GM13977 (cell line): ENCODE measurements around the gene ITGBL1.

Experiments
- DNase-seq: peaks from one replicate; pipeline ENCODE4 v3.0.0; 2012; ENCODE audit warnings: low spot score
- in situ Hi-C: fragments of 300-500 bp; cut with MboI; formaldehyde crosslinking; loops from one replicate; pipeline ENCODE4 v1.12.0; 2022; ENCODE audit warnings: low sequenced_read_pairs, low pct_unique_long_range_greater_than_20kb, mixed read lengths, inconsistent platforms; ENCODE audit not compliant: unreplicated experiment
- TF ChIP-seq, protein P1 (sequence below): IDR thresholded peaks from 2 replicates; pipeline ENCODE4 v1.5.1; 2012; ENCODE audit warnings: mild to moderate bottlenecking, control low read depth; ENCODE audit not compliant: insufficient read depth; ENCODE audit errors: extremely low read depth, missing control alignments

Gene ITGBL1

DNA sequence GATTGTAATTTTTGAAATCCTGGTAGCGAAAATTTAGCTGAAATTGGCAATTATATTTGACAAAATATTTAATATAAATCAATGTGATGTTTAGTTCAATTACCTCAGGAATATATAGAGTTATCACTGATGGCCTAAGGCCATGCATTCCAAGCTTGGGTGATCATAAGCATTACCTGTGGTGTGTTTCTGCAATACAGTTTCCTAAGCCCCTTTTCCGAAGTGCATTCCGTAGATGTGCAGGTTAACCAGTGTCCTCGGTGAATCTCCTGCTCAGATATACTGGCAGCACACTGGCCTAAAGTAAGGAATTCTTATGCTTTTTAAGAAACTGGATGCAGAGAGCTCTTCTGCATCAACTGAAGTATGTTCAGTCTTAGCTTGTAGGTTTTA is 35.0 kb downstream of the ITGBL1 start:
- TF ChIP-seq, protein P1, sequence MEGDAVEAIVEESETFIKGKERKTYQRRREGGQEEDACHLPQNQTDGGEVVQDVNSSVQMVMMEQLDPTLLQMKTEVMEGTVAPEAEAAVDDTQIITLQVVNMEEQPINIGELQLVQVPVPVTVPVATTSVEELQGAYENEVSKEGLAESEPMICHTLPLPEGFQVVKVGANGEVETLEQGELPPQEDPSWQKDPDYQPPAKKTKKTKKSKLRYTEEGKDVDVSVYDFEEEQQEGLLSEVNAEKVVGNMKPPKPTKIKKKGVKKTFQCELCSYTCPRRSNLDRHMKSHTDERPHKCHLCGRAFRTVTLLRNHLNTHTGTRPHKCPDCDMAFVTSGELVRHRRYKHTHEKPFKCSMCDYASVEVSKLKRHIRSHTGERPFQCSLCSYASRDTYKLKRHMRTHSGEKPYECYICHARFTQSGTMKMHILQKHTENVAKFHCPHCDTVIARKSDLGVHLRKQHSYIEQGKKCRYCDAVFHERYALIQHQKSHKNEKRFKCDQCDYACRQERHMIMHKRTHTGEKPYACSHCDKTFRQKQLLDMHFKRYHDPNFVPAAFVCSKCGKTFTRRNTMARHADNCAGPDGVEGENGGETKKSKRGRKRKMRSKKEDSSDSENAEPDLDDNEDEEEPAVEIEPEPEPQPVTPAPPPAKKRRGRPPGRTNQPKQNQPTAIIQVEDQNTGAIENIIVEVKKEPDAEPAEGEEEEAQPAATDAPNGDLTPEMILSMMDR, result no peak
- DNase-seq, result no peak
- in situ Hi-C loops, result no loop called here

DNA sequence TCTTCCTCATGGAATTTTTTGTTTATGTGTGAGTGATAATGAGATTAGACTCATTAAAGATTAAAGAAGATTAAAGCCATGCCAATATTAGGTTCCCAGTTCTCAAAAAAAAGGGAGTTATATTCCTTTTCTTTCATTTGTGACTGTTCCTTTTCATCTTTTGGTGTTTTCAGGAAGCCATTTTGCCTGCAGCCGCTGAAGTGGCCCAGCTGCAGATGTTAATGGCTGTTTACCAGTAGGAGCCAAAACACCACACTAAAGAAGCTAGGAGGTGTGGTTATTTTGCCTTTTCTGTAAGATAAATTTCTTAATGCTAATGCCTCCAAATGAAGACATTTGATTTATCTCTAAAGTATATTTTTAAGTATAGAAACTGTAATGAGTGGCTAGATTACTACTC is 36.3 kb downstream of the ITGBL1 start:
- in situ Hi-C loops, result no loop called here
- DNase-seq, result no peak
- TF ChIP-seq, protein P1, result no peak

DNA sequence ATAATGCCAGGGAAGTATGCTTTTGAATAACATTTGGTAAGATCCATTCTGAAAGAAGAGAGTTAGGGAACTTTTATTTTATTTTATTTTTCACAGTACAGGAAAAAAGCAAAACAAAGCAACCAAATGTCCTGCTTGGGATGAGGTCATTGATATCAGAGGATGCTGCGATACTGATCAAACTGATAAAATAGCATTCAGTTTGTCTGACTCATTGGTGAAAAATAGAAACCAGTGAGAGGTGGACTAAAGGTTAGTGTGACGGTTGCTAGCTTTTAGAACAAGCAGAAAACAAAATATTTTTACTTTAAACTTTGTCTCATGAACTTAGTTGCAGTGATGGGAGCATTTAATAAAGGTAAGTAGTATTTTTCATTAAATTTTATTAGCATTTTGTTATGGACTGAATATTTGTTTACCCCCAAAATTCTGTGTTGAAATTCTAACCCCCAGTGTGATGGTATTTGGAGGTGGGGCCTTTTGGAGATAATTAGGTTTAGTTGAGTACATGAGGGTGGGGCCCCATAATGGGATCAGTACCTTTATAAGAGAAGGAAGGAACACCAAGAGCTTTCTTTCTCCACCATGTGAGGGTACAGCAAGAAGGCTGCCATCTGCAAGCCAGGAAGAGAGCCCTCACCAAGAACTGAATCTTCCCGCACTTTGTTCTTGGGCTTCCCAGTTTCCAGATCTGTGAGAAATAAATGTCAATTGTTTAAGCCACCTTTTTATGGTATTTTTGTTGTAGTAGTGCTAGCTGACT is 37.3 kb downstream of the ITGBL1 start:
- in situ Hi-C loops, result no loop called here
- TF ChIP-seq, protein P1, result no peak
- no peak for DNase-seq

DNA sequence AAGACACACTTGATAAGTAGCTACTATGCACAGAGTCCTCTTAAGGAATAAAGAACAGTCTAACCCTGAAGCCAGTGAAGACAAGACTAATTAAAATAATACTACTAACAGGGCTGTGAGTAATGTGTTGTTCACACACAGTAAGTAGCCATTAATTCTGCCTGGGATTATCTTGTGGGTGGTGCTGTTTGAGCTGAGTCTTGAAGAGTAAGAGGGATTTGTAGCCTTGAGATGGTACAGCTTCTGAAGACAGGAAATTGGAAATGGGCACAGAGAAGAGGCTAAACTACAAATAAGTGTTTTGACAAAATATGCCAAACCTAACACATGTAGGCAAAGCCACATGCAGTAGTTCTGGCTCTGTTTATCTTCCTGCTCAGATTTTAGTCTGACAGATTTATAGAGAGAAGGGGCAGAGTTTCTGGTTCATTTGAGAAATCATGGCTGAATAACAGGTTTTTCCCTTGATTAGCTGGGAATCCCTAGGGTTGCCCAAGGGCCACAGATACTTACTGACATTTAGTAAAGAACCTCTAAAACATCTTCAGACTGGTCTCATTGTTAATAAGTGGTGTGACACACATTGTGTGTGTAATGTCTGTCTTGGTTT is 38.0 kb downstream of the ITGBL1 start:
- TF ChIP-seq, protein P1, result no peak
- DNase-seq, result no peak
- in situ Hi-C loops, result no loop called here

DNA sequence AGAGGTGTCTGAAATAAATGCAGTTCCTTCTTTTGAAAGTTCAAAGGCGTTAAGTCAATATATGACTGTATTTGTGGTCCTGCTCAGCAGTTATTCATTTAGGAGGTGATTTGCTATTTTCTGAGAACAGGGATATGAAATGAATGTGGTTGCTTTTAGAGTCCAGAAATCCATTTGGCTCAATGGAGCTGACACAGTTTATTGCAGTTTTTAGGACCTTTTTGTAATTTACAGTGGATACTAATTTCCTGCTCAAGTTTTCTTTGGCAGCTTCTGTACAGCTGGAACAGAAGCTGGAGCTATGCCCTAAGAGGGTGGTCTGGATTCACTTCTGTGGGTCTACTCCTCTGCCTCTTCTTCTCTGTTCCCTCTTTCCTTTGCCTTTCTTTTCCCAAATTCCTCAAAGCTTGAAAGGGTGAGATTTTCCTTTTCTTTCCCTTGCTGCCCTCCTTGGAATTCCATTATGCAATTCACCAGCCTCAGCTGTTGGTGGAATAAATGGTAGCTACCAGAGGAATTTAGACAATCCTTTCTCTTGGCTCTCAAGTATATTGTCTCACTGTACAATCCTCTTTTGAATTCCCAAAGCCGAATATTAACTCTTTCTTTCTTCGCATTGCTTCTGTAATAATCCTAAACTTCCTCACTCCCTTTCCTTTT is 39.9 kb downstream of the ITGBL1 start:
- no peak for DNase-seq
- TF ChIP-seq, protein P1, result no peak
- in situ Hi-C loops, result no loop called here

DNA sequence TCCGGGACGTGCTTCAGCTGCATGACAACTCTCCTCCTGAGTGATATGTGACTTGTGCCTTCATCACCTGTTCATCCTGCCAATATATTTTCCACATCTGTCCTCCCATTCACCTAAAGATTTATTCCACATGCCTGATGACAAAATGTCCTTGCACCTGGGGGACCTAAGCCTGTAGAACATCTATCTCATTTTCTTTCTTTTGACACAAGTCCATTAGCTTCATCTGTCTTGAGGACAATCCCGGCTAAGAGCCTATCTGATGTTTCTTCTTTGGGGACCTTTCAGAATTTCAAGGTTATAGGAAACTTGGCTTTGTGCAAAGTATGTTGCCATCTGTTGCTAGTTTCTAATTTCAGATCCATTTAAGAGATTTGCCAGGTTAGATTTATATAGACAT is 41.1 kb downstream of the ITGBL1 start:
- no peak for DNase-seq
- in situ Hi-C loops, result no loop called here
- TF ChIP-seq, protein P1, result no peak
